Upper lobe of left lung (tissue), 6 donors: ENCODE measurements around the gene PPP1R1B. TPM values are rescaled to one million over a fixed set of nuclear protein-coding genes. Genes with fewer than 3 reads are reported as not detected.

Experiments used
- ATAC-seq, 2 donors: fragments of 200-7000 bp; cut with Tn5 transposase; one replicate each; pipeline ENCODE4 v1.9.1; 2022; ENCODE audit warnings: mild to moderate bottlenecking in 2 of 2, moderate library complexity in 2 of 2; ENCODE audit not compliant: low FRiP score in 2 of 2
- DNase-seq, 2 donors: peaks; one replicate each; pipeline ENCODE4 v3.0.0-alpha.2; 2019 to 2020
- H3K27ac ChIP-seq, 4 donors: fragments of 200-600 bp; sonication (generic); one replicate each; pipeline ENCODE4 v1.5.1; 2016 to 2019
- H3K27me3 ChIP-seq, 4 donors: fragments of 200-600 bp; sonication (generic); one replicate each; pipeline ENCODE4 v1.5.1; 2017 to 2019
- H3K36me3 ChIP-seq, 4 donors: fragments of 200-600 bp; sonication (generic); one replicate each; pipeline ENCODE4 v1.5.1; 2016 to 2019
- H3K4me1 ChIP-seq, 4 donors: fragments of 200-600 bp; sonication (generic); one replicate each; pipeline ENCODE4 v1.5.1; 2018 to 2019
- H3K4me3 ChIP-seq, 4 donors: fragments of 200-600 bp; sonication (generic); one replicate each; pipeline ENCODE4 v1.5.1; 2017 to 2019; ENCODE audit warnings: mild to moderate bottlenecking in 2 of 4, moderate library complexity in 1 of 4
- H3K9me3 ChIP-seq, 4 donors: fragments of 200-600 bp; sonication (generic); one replicate each; pipeline ENCODE4 v1.5.1; 2018 to 2019
- EP300 ChIP-seq, 4 donors: sonication (generic); formaldehyde crosslinking; IDR thresholded peaks; one replicate each; pipeline ENCODE4 v1.5.1; 2017; ENCODE audit warnings: antibody characterized with exemption in 4 of 4, control low read depth in 2 of 4
- POLR2A ChIP-seq, 4 donors: fragments of 450-650 bp; IDR thresholded peaks; one replicate each; pipeline ENCODE4 v1.5.1; 2016 to 2017; ENCODE audit warnings: antibody characterized with exemption in 4 of 4, mild to moderate bottlenecking in 2 of 4
- POLR2AphosphoS5 ChIP-seq, 2 donors: sonication (generic); formaldehyde crosslinking; IDR thresholded peaks; one replicate each; pipeline ENCODE4 v1.5.1; 2017; ENCODE audit warnings: antibody characterized with exemption in 2 of 2
- WGBS, 2 donors: methylation state at CpG; one replicate each; pipeline ENCODE4 v1.1.5; 2017 to 2018; 5-methylcytosine and 5-hydroxymethylcytosine counted together
- total RNA-seq, 6 donors: library from RNA; depleted of rRNA in 4 of 6; stranded (reverse); fragments of >200 nt in 4 of 6; gene quantifications; one replicate each; pipeline versions ENCODE4 v1.1.0 to v1.2.1, GENCODE V29; 2016 to 2021
- TF ChIP-seq, protein P1 (sequence below), 6 experiments: fragments of 450-650 bp in 4 of 6; fragments of 200-600 bp in 2 of 6; sonication (generic) in 2 of 6; IDR thresholded peaks; one replicate each; pipeline ENCODE4 v1.5.1; 2016 to 2019; ENCODE audit warnings: antibody characterized with exemption in 6 of 6
- donor health status: DM: no; HTN: no; CAD: no; lungs with moderate emphysema.
- donor health status: DM: no; HTN: yes; CAD: no; lungs with severe emphysema.

The PPP1R1B gene
- total RNA-seq, 6 donors from 2014 or later: 10.9 to 22.4 (median 13.8) TPM

GRCh38 chr17:39631403-39631802 lies 4.7 kb downstream of the PPP1R1B start:
- H3K4me1 ChIP-seq: peaks cover 16 to 54% (median 40%) of the 10 kb centered on the region in 4 donors
- peaks cover 4 to 16% (median 12%) of the 10 kb centered on the region in 4 donors for H3K27me3 ChIP-seq
- H3K4me3 ChIP-seq: peak overlapping the region in 1 of 4 donors; percentile 16
- peak in 1 of 2 donors; percentile 81 for DNase-seq
- 31 to 48% methylated on average over 6 of the region's 6 CpGs for WGBS, 2 donors
- peak in 1 of 2 donors; percentile 20 for ATAC-seq
- H3K36me3 ChIP-seq: no peaks in the 10 kb centered on the region
- peak in 1 of 4 donors; percentile 51 for TF ChIP-seq POLR2A (IDR thresholded peaks at IDR 0.05)
- TF ChIP-seq, protein P1, sequence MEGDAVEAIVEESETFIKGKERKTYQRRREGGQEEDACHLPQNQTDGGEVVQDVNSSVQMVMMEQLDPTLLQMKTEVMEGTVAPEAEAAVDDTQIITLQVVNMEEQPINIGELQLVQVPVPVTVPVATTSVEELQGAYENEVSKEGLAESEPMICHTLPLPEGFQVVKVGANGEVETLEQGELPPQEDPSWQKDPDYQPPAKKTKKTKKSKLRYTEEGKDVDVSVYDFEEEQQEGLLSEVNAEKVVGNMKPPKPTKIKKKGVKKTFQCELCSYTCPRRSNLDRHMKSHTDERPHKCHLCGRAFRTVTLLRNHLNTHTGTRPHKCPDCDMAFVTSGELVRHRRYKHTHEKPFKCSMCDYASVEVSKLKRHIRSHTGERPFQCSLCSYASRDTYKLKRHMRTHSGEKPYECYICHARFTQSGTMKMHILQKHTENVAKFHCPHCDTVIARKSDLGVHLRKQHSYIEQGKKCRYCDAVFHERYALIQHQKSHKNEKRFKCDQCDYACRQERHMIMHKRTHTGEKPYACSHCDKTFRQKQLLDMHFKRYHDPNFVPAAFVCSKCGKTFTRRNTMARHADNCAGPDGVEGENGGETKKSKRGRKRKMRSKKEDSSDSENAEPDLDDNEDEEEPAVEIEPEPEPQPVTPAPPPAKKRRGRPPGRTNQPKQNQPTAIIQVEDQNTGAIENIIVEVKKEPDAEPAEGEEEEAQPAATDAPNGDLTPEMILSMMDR (IDR thresholded peaks at IDR 0.05): no peak
- TF ChIP-seq POLR2AphosphoS5 (IDR thresholded peaks at IDR 0.05): peak in 1 of 2 donors; percentile 53
- peak in 1 of 4 donors; percentile 26 for TF ChIP-seq EP300 (IDR thresholded peaks at IDR 0.05)
- no peaks in the 10 kb centered on the region for H3K9me3 ChIP-seq
- H3K27ac ChIP-seq: peak overlapping the region; percentile 33 to 77 (median 49)

- peaks cover 13 to 49% (median 34%) of the 10 kb centered on the region in 4 donors for H3K4me1 ChIP-seq
- no peaks in the 10 kb centered on the region for H3K36me3 ChIP-seq
- no peak for ATAC-seq
- DNase-seq: peak in 1 of 2 donors; percentile 65
- H3K27me3 ChIP-seq: peaks cover 4 to 6% (median 5%) of the 10 kb centered on the region in 4 donors
- TF ChIP-seq, protein P1 (IDR thresholded peaks at IDR 0.05): no peak
- TF ChIP-seq POLR2A (IDR thresholded peaks at IDR 0.05) (peak in 1 of 4 donors; percentile 15), EP300 (IDR thresholded peaks at IDR 0.05) (no peak), POLR2AphosphoS5 (IDR thresholded peaks at IDR 0.05) (no peak)
- 38 to 52% methylated on average over 8 to 13 of the region's 13 CpGs for WGBS, 2 donors
- H3K4me3 ChIP-seq: peak overlapping the region in 2 of 4 donors; percentile 15 to 16
- peak overlapping the region; percentile 33 to 77 (median 49) for H3K27ac ChIP-seq
- no peaks in the 10 kb centered on the region for H3K9me3 ChIP-seq
Observed at GRCh38 chr17:39632153-39632941, 5.6 kb downstream of the PPP1R1B start.

GRCh38 chr17:39633570-39634183 lies 6.9 kb downstream of the PPP1R1B start:
- Histone ChIP-seq H3K27me3 (no peaks in the 10 kb centered on the region), H3K4me1 (peaks cover 22 to 50% (median 43%) of the 10 kb centered on the region in 4 donors), H3K9me3 (no peaks in the 10 kb centered on the region), H3K4me3 (no peak overlapping the region), H3K36me3 (no peaks in the 10 kb centered on the region), H3K27ac (peak overlapping the region in 2 of 4 donors; percentile 19 to 77)
- TF ChIP-seq, protein P1 (IDR thresholded peaks at IDR 0.05): no peak
- TF ChIP-seq POLR2A (IDR thresholded peaks at IDR 0.05): no peak
- TF ChIP-seq EP300 (IDR thresholded peaks at IDR 0.05): no peak
- TF ChIP-seq POLR2AphosphoS5 (IDR thresholded peaks at IDR 0.05): no peak
- ATAC-seq: no peak
- 67 to 76% methylated on average over 6 to 8 of the region's 8 CpGs for WGBS, 2 donors
- DNase-seq: no peak

- Histone ChIP-seq H3K4me3 (no peak overlapping the region), H3K9me3 (no peaks in the 10 kb centered on the region), H3K27ac (no peak overlapping the region), H3K36me3 (no peaks in the 10 kb centered on the region), H3K4me1 (peaks cover 30 to 56% (median 49%) of the 10 kb centered on the region in 4 donors), H3K27me3 (no peaks in the 10 kb centered on the region)
- TF ChIP-seq POLR2AphosphoS5 (IDR thresholded peaks at IDR 0.05) (no peak), EP300 (IDR thresholded peaks at IDR 0.05) (no peak)
- TF ChIP-seq, protein P1 (IDR thresholded peaks at IDR 0.05): peak; percentile 62 to 84 (median 69)
- WGBS, 2 donors: 50 to 59% methylated on average over 2 of the region's 2 CpGs
- no peak for DNase-seq
- ATAC-seq: peak in 1 of 2 donors; percentile 35
Observed at GRCh38 chr17:39634384-39634871, 7.7 kb downstream of the PPP1R1B start.
